HEK293T (cell line): Measurements from ENCODE around the gene KIF26B.

ENCODE experiments used
- ELF4 ChIP-seq: fragments of 450-650 bp; IDR thresholded peaks from 2 replicates; pipeline ENCODE4 v1.6.1; 2017; ENCODE audit warnings: antibody characterized with exemption
- FOXM1 ChIP-seq: fragments of 450-650 bp; IDR thresholded peaks from 2 replicates; pipeline ENCODE4 v1.6.1; 2017; ENCODE audit warnings: mild to moderate bottlenecking, borderline replicate concordance
- NFRKB ChIP-seq: fragments of 450-650 bp; IDR thresholded peaks from 2 replicates; pipeline ENCODE4 v1.6.1; 2016; ENCODE audit warnings: mild to moderate bottlenecking, moderate library complexity
- ZNF384 ChIP-seq: fragments of 450-650 bp; IDR thresholded peaks from 2 replicates; pipeline ENCODE4 v1.6.1; 2016
- TF ChIP-seq, protein P1 (sequence below): fragments of 450-650 bp; IDR thresholded peaks from 2 replicates; pipeline ENCODE4 v1.6.1; 2016

DNA sequence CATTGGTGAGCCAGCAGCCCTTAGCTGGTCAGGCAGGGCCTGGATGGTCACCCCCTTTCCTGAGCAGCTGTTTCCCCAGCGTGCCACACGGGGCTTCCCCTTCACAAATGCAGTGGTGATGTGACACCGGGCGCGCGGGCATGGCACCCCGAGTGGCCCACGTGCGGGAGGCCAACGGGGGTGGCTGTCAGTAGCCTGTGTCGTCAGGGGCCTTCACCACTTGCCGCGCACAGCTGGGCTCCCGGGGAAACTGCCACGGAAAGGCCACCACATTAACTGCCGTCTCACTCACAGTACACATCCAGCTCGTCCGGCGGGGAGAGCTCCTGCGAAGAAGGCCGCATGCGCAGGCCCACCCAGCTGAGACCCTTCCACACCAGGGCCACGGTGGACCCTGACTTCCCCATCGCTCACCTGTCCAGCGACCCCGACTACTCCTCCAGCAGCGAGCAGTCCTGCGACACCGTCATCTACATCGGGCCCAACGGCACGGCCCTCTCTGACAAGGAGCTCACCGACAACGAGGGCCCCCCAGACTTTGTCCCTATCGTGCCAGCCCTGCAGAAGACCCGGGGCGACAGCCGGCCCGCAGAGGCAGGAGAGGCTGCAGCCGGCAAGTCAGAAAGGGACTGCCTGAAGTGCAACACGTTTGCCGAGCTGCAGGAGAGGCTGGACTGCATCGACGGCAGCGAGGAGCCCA is 530.5 kb downstream of the KIF26B start:
- TF ChIP-seq FOXM1, result no peak
- TF ChIP-seq ELF4, result no peak
- no peak for TF ChIP-seq NFRKB
- TF ChIP-seq ZNF384, result no peak
- TF ChIP-seq, protein P1, sequence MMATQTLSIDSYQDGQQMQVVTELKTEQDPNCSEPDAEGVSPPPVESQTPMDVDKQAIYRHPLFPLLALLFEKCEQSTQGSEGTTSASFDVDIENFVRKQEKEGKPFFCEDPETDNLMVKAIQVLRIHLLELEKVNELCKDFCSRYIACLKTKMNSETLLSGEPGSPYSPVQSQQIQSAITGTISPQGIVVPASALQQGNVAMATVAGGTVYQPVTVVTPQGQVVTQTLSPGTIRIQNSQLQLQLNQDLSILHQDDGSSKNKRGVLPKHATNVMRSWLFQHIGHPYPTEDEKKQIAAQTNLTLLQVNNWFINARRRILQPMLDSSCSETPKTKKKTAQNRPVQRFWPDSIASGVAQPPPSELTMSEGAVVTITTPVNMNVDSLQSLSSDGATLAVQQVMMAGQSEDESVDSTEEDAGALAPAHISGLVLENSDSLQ, result no peak
